Activated T-helper 1 cell treated with anti-CD3 and anti-CD28 coated beads, Interleukin-12 subunit alpha, Interleukin-12 subunit beta, Interleukin-2, Interleukin-4 antibody, amounts not matched to agents 30 ng/mL and 10 ng/mL and 1 ng/mL, durations not matched to agents 14 hours and 24 hours and 36 hours (primary cell): ENCODE results near the gene ZNF501. TPM values are rescaled to one million over a fixed set of nuclear protein-coding genes. Genes with fewer than 3 reads are reported as not detected.

Experiments
- DNase-seq: peaks from one replicate; pipeline ENCODE4 v3.0.0; 2021; ENCODE audit warnings: low spot score
- H3K27ac Mint-ChIP-seq: one replicate; pipeline ENCODE4 v1.8.0; 2021; ENCODE audit warnings: mild to moderate bottlenecking, mixed read lengths
- H3K27me3 Mint-ChIP-seq: one replicate; pipeline ENCODE4 v1.8.0; 2022; ENCODE audit warnings: mild to moderate bottlenecking, moderate library complexity, mixed read lengths; ENCODE audit not compliant: insufficient read depth
- H3K36me3 Mint-ChIP-seq: one replicate; pipeline ENCODE4 v1.8.0; 2021; ENCODE audit warnings: low read depth, mixed read lengths
- H3K4me1 Mint-ChIP-seq: one replicate; pipeline ENCODE4 v1.8.0; 2021; ENCODE audit warnings: low read depth, mixed read lengths
- H3K4me3 Mint-ChIP-seq: one replicate; pipeline ENCODE4 v1.8.0; 2021; ENCODE audit warnings: mild to moderate bottlenecking, moderate library complexity, mixed read lengths
- H3K9me3 Mint-ChIP-seq: one replicate; pipeline ENCODE4 v1.8.0; 2021; ENCODE audit warnings: mixed read lengths
- intact Hi-C: fragments of 100-400 bp; cut with micrococcal nuclease; formaldehyde crosslinking; loops from one replicate; pipeline ENCODE4 v1.15.1; 2024
- total RNA-seq: library from RNA; stranded (reverse); gene quantifications from 2 replicates; pipeline ENCODE4 v1.2.3, GENCODE V29; 2022

The ZNF501 gene
- 1.5 and 1.6 TPM in 2 replicates for total RNA-seq

GRCh38 chr3:44729384-44729910, at the start of gene ZNF501:
TSS of gene ZNF501 (plus strand) at chr3:44729635. CDS start at chr3:44734422, 4,787 bp downstream.
- Mint-ChIP-seq H3K9me3 (peaks cover 81% of the 10 kb centered on the region), H3K4me3 (peak within 1 kb of the TSS; percentile 93)
- intact Hi-C loops: loop anchor here (1.0 to 10.0 kb wide), 2 partner anchors 32 to 85 kb away; partner anchors contain the start of genes KIAA1143, KIF15 and ZNF35

GRCh38 chr3:44680921-44681455, 48.4 kb upstream of the ZNF501 start:
- Mint-ChIP-seq H3K36me3 (peaks cover 4% of the 10 kb centered on the region), H3K9me3 (peaks cover 43% of the 10 kb centered on the region), H3K27ac (no peak overlapping the region), H3K4me3 (no peak overlapping the region), H3K27me3 (peaks cover 6% of the 10 kb centered on the region), H3K4me1 (peaks cover 12% of the 10 kb centered on the region)
- no peak for DNase-seq
- intact Hi-C loops: no loop called here

More at GRCh38 chr3:44729384-44729910, at the start of gene ZNF501:
- peaks cover 15% of the 10 kb centered on the region for H3K36me3 Mint-ChIP-seq
- H3K27ac Mint-ChIP-seq: peak within 1 kb of the TSS; percentile 65
- peak; percentile 71 for DNase-seq
- H3K27me3 Mint-ChIP-seq: no peaks in the 10 kb centered on the region
- H3K4me1 Mint-ChIP-seq: peaks cover 15% of the 10 kb centered on the region

- DNase-seq: no peak
- intact Hi-C loops: no loop called here
- Mint-ChIP-seq H3K36me3 (peaks cover 4% of the 10 kb centered on the region), H3K27ac (no peak overlapping the region), H3K4me3 (no peak overlapping the region), H3K27me3 (peaks cover 6% of the 10 kb centered on the region), H3K9me3 (peaks cover 53% of the 10 kb centered on the region), H3K4me1 (peaks cover 12% of the 10 kb centered on the region)
Observed at GRCh38 chr3:44682182-44682896, 47.1 kb upstream of the ZNF501 start.

GRCh38 chr3:44685128-44685800, 44.2 kb upstream of the ZNF501 start:
- no peak overlapping the region for H3K27ac Mint-ChIP-seq
- H3K4me3 Mint-ChIP-seq: peak overlapping the region; percentile 82
- peaks cover 4% of the 10 kb centered on the region for H3K36me3 Mint-ChIP-seq
- intact Hi-C loops: loop anchor here (2.0 kb wide), 1 partner anchor 60 kb away; the partner anchor contains the start of gene ZNF197
- peaks cover 71% of the 10 kb centered on the region for H3K9me3 Mint-ChIP-seq
- peaks cover 8% of the 10 kb centered on the region for H3K27me3 Mint-ChIP-seq
- peak; percentile 16 for DNase-seq
- peaks cover 12% of the 10 kb centered on the region for H3K4me1 Mint-ChIP-seq

- peaks cover 64% of the 10 kb centered on the region for H3K9me3 Mint-ChIP-seq
- H3K4me3 Mint-ChIP-seq: no peak overlapping the region
- no peak overlapping the region for H3K27ac Mint-ChIP-seq
- peaks cover 4% of the 10 kb centered on the region for H3K36me3 Mint-ChIP-seq
- peaks cover 8% of the 10 kb centered on the region for H3K27me3 Mint-ChIP-seq
- peaks cover 12% of the 10 kb centered on the region for H3K4me1 Mint-ChIP-seq
- intact Hi-C loops: no loop called here
- DNase-seq: no peak
Observed at GRCh38 chr3:44687898-44688297, 41.5 kb upstream of the ZNF501 start.

GRCh38 chr3:44712455-44713075, 16.9 kb upstream of the ZNF501 start, which contains the start of gene ZNF502:
TSS of gene ZNF502 (plus strand) at chr3:44712660. CDS start at chr3:44720262, 7,602 bp downstream.
- DNase-seq: peak; percentile 4
- H3K27ac Mint-ChIP-seq: no peak within 1 kb of the TSS
- H3K9me3 Mint-ChIP-seq: peaks cover 67% of the 10 kb centered on the region
- H3K4me1 Mint-ChIP-seq: peaks cover 5% of the 10 kb centered on the region
- peaks cover 4% of the 10 kb centered on the region for H3K36me3 Mint-ChIP-seq
- intact Hi-C loops: loop anchor here (10.0 kb wide), 1 partner anchor 128 kb away; the partner anchor contains the start of gene ZNF660
- H3K27me3 Mint-ChIP-seq: peaks cover 3% of the 10 kb centered on the region
- peak within 1 kb of the TSS; percentile 84 for H3K4me3 Mint-ChIP-seq

GRCh38 chr3:44721231-44722102, 8.0 kb upstream of the ZNF501 start:
- Mint-ChIP-seq H3K4me3 (no peak overlapping the region), H3K27me3 (no peaks in the 10 kb centered on the region), H3K36me3 (peaks cover 3% of the 10 kb centered on the region), H3K9me3 (peaks cover 77% of the 10 kb centered on the region), H3K27ac (no peak overlapping the region), H3K4me1 (no peaks in the 10 kb centered on the region)
- DNase-seq: no peak
- intact Hi-C loops: loop anchor here (10.0 kb wide), 1 partner anchor 77 kb away; the partner anchor contains the start of gene ZNF35

GRCh38 chr3:44722103-44722401, 7.4 kb upstream of the ZNF501 start:
- no peaks in the 10 kb centered on the region for H3K27me3 Mint-ChIP-seq
- DNase-seq: no peak
- intact Hi-C loops: loop anchor here (10.0 kb wide), 1 partner anchor 77 kb away; the partner anchor contains the start of gene ZNF35
- no peak overlapping the region for H3K27ac Mint-ChIP-seq
- peaks cover 3% of the 10 kb centered on the region for H3K36me3 Mint-ChIP-seq
- no peak overlapping the region for H3K4me3 Mint-ChIP-seq
- H3K4me1 Mint-ChIP-seq: no peaks in the 10 kb centered on the region
- peaks cover 73% of the 10 kb centered on the region for H3K9me3 Mint-ChIP-seq

- Mint-ChIP-seq H3K27me3 (no peaks in the 10 kb centered on the region), H3K4me3 (no peak overlapping the region), H3K36me3 (peaks cover 9% of the 10 kb centered on the region), H3K9me3 (peaks cover 84% of the 10 kb centered on the region), H3K4me1 (peaks cover 6% of the 10 kb centered on the region), H3K27ac (no peak overlapping the region)
- intact Hi-C loops: no loop called here
- no peak for DNase-seq
Observed at GRCh38 chr3:44734646-44735168, 5.3 kb downstream of the ZNF501 start.

- peak overlapping the region; percentile 93 for H3K4me3 Mint-ChIP-seq
- DNase-seq: no peak
- peak overlapping the region; percentile 90 for H3K27ac Mint-ChIP-seq
- H3K9me3 Mint-ChIP-seq: peaks cover 43% of the 10 kb centered on the region
- peaks cover 38% of the 10 kb centered on the region for H3K4me1 Mint-ChIP-seq
- intact Hi-C loops: loop anchor here (1.0 to 10.0 kb wide), 9 partner anchors 32 to 1066 kb away; partner anchors contain the start of genes ABHD5, EXOSC7, TCAIM and TMEM42
- H3K27me3 Mint-ChIP-seq: peaks cover 4% of the 10 kb centered on the region
- peaks cover 46% of the 10 kb centered on the region for H3K36me3 Mint-ChIP-seq
Observed at GRCh38 chr3:44761101-44761423, 31.6 kb downstream of the ZNF501 start.

- Mint-ChIP-seq H3K9me3 (peaks cover 42% of the 10 kb centered on the region), H3K4me1 (peaks cover 38% of the 10 kb centered on the region), H3K36me3 (peaks cover 46% of the 10 kb centered on the region), H3K27ac (peak within 1 kb of the TSS; percentile 90), H3K27me3 (peaks cover 4% of the 10 kb centered on the region), H3K4me3 (peak within 1 kb of the TSS; percentile 93)
- intact Hi-C loops: loop anchor here (1.0 to 10.0 kb wide), 10 partner anchors 32 to 1067 kb away; partner anchors contain the start of genes ABHD5, EXOSC7, TCAIM and TMEM42
- peak; percentile 95 for DNase-seq
Observed at GRCh38 chr3:44761424-44762169, 32.2 kb downstream of the ZNF501 start, which contains the start of the genes KIAA1143 and KIF15. TSS of gene KIAA1143 (minus strand) at chr3:44761619. CDS start at chr3:44761602, 17 bp downstream. TSS of gene KIF15 (plus strand) at chr3:44761794. CDS start at chr3:44761866, 72 bp downstream.
